ENCODE data around the gene C1orf159. TPM values are rescaled to one million over a fixed set of nuclear protein-coding genes. Genes with fewer than 3 reads are reported as not detected.
"Not testable (repeated sequence)": the region's sequence is repeated elsewhere in the genome, so short reads cannot be mapped to it uniquely, and the experiment has no call there.

Gene C1orf159
- total RNA-seq, 2 donors from 2014 or later, result 4.4 to 4.6 TPM

- Histone ChIP-seq H3K9me3 (no peaks in the 10 kb centered on the region), H3K27ac (no peak overlapping the region), H3K4me1 (peaks cover 0 to 13% of the 10 kb centered on the region in 2 donors), H3K36me3 (no peaks in the 10 kb centered on the region), H3K4me3 (no peak overlapping the region), H3K27me3 (no peaks in the 10 kb centered on the region)
- DNase-seq (ENCODE audit: low spot score), result no peak
- TF ChIP-seq CTCF (IDR thresholded peaks at IDR 0.05), result no peak
These were observed 34.3 kb downstream of the C1orf159 start for GRCh38 chr1:1081311-1082238.

- H3K4me1 ChIP-seq, result peaks cover 0 to 13% of the 10 kb centered on the region in 2 donors
- no peak for DNase-seq (ENCODE audit: low spot score)
- no peaks in the 10 kb centered on the region for H3K9me3 ChIP-seq
- H3K36me3 ChIP-seq, result no peaks in the 10 kb centered on the region
- no peak overlapping the region for H3K27ac ChIP-seq
- H3K27me3 ChIP-seq, result no peaks in the 10 kb centered on the region
- no peak overlapping the region for H3K4me3 ChIP-seq
- no peak for TF ChIP-seq CTCF (IDR thresholded peaks at IDR 0.05)
These were observed 35.0 kb downstream of the C1orf159 start for GRCh38 chr1:1080951-1081310.

- H3K27me3 ChIP-seq, result no peaks in the 10 kb centered on the region
- H3K9me3 ChIP-seq, result no peaks in the 10 kb centered on the region
- TF ChIP-seq CTCF (IDR thresholded peaks at IDR 0.05), result no peak
- DNase-seq (ENCODE audit: low spot score), result no peak
- no peaks in the 10 kb centered on the region for H3K36me3 ChIP-seq
- H3K4me1 ChIP-seq, result peaks cover 0 to 13% of the 10 kb centered on the region in 2 donors
- peak overlapping the region; percentile 5 to 49 for H3K4me3 ChIP-seq
- H3K27ac ChIP-seq, result peak overlapping the region; percentile 67 to 77
These were observed 35.6 kb downstream of the C1orf159 start for GRCh38 chr1:1080122-1080757.

GRCh38 chr1:1079408-1080121, 36.3 kb downstream of the C1orf159 start:
- Histone ChIP-seq H3K9me3 (no peaks in the 10 kb centered on the region), H3K4me1 (peaks cover 0 to 13% of the 10 kb centered on the region in 2 donors), H3K27me3 (no peaks in the 10 kb centered on the region), H3K4me3 (peak overlapping the region; percentile 5 to 49), H3K27ac (peak overlapping the region; percentile 67 to 77), H3K36me3 (no peaks in the 10 kb centered on the region)
- TF ChIP-seq CTCF (IDR thresholded peaks at IDR 0.05), result no peak
- peak; percentile 67 for DNase-seq (ENCODE audit: low spot score)

- H3K9me3 ChIP-seq; H3K36me3 ChIP-seq; H3K27me3 ChIP-seq; H3K4me3 ChIP-seq; H3K27ac ChIP-seq; DNase-seq (ENCODE audit: low spot score): not testable (repeated sequence)
- peaks cover 0 to 13% of the 10 kb centered on the region in 2 donors for H3K4me1 ChIP-seq
These were observed 38.5 kb downstream of the C1orf159 start for GRCh38 chr1:1077396-1077795.

All from right atrium auricular region (tissue), 2 donors.